Measurements from ENCODE around the gene TCF21. TPM values are rescaled to one million over a fixed set of nuclear protein-coding genes. Genes with fewer than 3 reads are reported as not detected.

TCF21 gene
- total RNA-seq, 1 experiment from 2014 or later = not detected

DNA sequence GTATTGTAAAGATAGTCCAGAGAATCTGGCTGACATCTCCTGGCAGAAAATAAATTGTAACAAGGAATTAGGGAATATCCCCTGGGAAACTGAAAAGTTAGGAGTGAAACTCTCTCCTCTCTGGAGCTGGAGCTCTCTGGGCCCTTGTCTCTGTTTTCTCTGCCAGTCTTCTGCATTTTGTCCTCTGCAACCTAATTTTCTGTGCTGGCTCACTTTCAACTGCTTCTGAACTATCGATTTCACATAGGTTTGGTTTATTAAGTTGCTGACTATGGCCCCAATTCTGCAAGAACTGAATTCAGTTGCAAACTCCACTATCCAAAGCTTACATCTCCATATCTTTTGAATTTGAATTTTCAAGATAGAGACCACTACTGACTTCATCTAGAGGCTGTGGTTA, 9.3 kb downstream of the TCF21 start:
- no peak overlapping the region for H3K4me3 ChIP-seq (ENCODE audit: low read length)
- no peaks in the 10 kb centered on the region for H3K4me1 ChIP-seq (ENCODE audit: low read length)
- H3K36me3 ChIP-seq (ENCODE audit: insufficient read depth, low read length) = no peaks in the 10 kb centered on the region
- H3K9ac ChIP-seq (ENCODE audit: low read length) = no peak overlapping the region
- no peaks in the 10 kb centered on the region for H3K79me2 ChIP-seq (ENCODE audit: low read length)
- no peak overlapping the region for H2AFZ ChIP-seq (ENCODE audit: low read length)
- no peak overlapping the region for H3K27ac ChIP-seq (ENCODE audit: low read length)
- no peaks in the 10 kb centered on the region for H3K9me2 ChIP-seq (replicated peaks; ENCODE audit: insufficient read depth, low read length)
- H3K27me3 ChIP-seq (ENCODE audit: low read length) = no peaks in the 10 kb centered on the region
- H4K20me1 ChIP-seq (ENCODE audit: insufficient read depth, low read depth, low read length) = no peaks in the 10 kb centered on the region
- no peak for DNase-seq
- H3K4me2 ChIP-seq (ENCODE audit: low read depth, low read length, poor library complexity, severe bottlenecking) = no peak overlapping the region
- H3K9me3 ChIP-seq (ENCODE audit: low read length) = no peaks in the 10 kb centered on the region

DNA sequence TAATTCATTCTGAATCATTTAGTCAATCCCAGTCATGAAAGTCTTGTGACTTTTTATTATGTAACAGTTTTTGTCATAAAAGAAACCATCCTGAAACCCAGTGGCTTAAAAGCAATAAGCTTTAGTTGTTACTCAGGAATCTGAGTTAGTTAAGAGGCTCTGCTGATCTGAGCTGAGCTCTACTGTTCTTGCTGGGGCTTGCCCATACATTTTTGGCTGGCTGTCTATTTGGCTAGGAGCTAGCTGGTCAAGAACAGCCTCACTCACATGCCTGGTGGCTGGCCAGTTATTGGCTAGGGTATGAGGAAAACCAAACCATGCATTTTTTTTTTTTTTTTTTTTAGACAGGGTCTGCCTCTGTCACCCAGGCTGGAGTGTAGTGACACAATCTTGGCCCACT, 10.6 kb downstream of the TCF21 start:
- DNase-seq = no peak
- H2AFZ ChIP-seq (ENCODE audit: low read length) = no peak overlapping the region
- no peaks in the 10 kb centered on the region for H3K9me3 ChIP-seq (ENCODE audit: low read length)
- H3K4me2 ChIP-seq (ENCODE audit: low read depth, low read length, poor library complexity, severe bottlenecking) = no peak overlapping the region
- H3K9me2 ChIP-seq (replicated peaks; ENCODE audit: insufficient read depth, low read length) = no peaks in the 10 kb centered on the region
- no peak overlapping the region for H3K9ac ChIP-seq (ENCODE audit: low read length)
- no peaks in the 10 kb centered on the region for H3K79me2 ChIP-seq (ENCODE audit: low read length)
- no peak overlapping the region for H3K4me3 ChIP-seq (ENCODE audit: low read length)
- no peaks in the 10 kb centered on the region for H3K36me3 ChIP-seq (ENCODE audit: insufficient read depth, low read length)
- H4K20me1 ChIP-seq (ENCODE audit: insufficient read depth, low read depth, low read length) = no peaks in the 10 kb centered on the region
- no peak overlapping the region for H3K27ac ChIP-seq (ENCODE audit: low read length)
- H3K4me1 ChIP-seq (ENCODE audit: low read length) = no peaks in the 10 kb centered on the region
- H3K27me3 ChIP-seq (ENCODE audit: low read length) = no peaks in the 10 kb centered on the region

- Histone ChIP-seq H4K20me1 (ENCODE audit: insufficient read depth, low read depth, low read length) (no peaks in the 10 kb centered on the region), H3K27me3 (ENCODE audit: low read length) (no peaks in the 10 kb centered on the region), H3K27ac (ENCODE audit: low read length) (no peak overlapping the region), H3K36me3 (ENCODE audit: insufficient read depth, low read length) (no peaks in the 10 kb centered on the region), H3K79me2 (ENCODE audit: low read length) (no peaks in the 10 kb centered on the region), H2AFZ (ENCODE audit: low read length) (no peak overlapping the region), H3K4me3 (ENCODE audit: low read length) (no peak overlapping the region), H3K4me2 (ENCODE audit: low read depth, low read length, poor library complexity, severe bottlenecking) (no peak overlapping the region), H3K9me2 (replicated peaks; ENCODE audit: insufficient read depth, low read length) (no peaks in the 10 kb centered on the region), H3K9me3 (ENCODE audit: low read length) (no peaks in the 10 kb centered on the region), H3K4me1 (ENCODE audit: low read length) (no peaks in the 10 kb centered on the region), H3K9ac (ENCODE audit: low read length) (no peak overlapping the region)
- no peak for DNase-seq
Observed at GRCh38 chr6:133903855-133904254, 14.9 kb downstream of the TCF21 start.

GRCh38 chr6:133906050-133906449, 17.1 kb downstream of the TCF21 start:
- Histone ChIP-seq H3K36me3 (ENCODE audit: insufficient read depth, low read length) (no peaks in the 10 kb centered on the region), H3K79me2 (ENCODE audit: low read length) (no peaks in the 10 kb centered on the region), H3K9me2 (replicated peaks; ENCODE audit: insufficient read depth, low read length) (no peaks in the 10 kb centered on the region), H2AFZ (ENCODE audit: low read length) (no peak overlapping the region), H3K9me3 (ENCODE audit: low read length) (no peaks in the 10 kb centered on the region), H3K4me2 (ENCODE audit: low read depth, low read length, poor library complexity, severe bottlenecking) (no peak overlapping the region), H4K20me1 (ENCODE audit: insufficient read depth, low read depth, low read length) (no peaks in the 10 kb centered on the region), H3K4me3 (ENCODE audit: low read length) (no peak overlapping the region), H3K4me1 (ENCODE audit: low read length) (no peaks in the 10 kb centered on the region), H3K9ac (ENCODE audit: low read length) (no peak overlapping the region), H3K27me3 (ENCODE audit: low read length) (no peaks in the 10 kb centered on the region), H3K27ac (ENCODE audit: low read length) (no peak overlapping the region)
- no peak for DNase-seq

DNA sequence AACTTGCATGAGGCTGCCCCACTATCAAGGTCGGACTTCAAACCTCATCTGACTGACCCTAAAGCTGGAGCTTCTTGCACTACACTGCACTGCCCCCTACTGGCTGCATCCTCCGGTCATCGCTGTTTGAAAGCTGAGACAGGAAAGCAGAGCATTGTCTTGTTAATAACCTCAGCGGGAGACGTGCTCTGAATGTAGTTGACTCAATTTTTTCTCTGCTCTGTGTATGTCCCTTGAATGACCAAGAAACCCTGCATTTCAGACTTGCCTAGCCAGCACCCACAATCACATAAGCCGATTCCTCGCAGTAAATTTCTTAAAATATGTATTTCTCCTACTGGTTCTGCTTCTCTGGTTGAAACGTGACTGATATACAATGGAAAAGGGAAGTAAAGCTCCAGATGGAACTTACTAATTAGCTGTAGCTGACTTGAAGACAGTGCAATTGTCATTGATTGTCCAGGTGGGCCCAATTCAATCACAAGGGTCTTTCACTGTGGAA, 27.8 kb downstream of the TCF21 start:
- Histone ChIP-seq H3K27me3 (ENCODE audit: low read length) (no peaks in the 10 kb centered on the region; the same call in 1 of the 2 replicates), H3K9me2 (replicated peaks; ENCODE audit: insufficient read depth, low read length) (no peaks in the 10 kb centered on the region), H3K27ac (ENCODE audit: low read length) (no peak overlapping the region), H2AFZ (ENCODE audit: low read length) (peak overlapping the region; percentile 44; the same call in 1 of the 2 replicates), H3K79me2 (ENCODE audit: low read length) (no peaks in the 10 kb centered on the region), H3K4me1 (ENCODE audit: low read length) (peaks cover 8% of the 10 kb centered on the region), H3K36me3 (ENCODE audit: insufficient read depth, low read length) (no peaks in the 10 kb centered on the region), H3K4me3 (ENCODE audit: low read length) (no peak overlapping the region), H4K20me1 (ENCODE audit: insufficient read depth, low read depth, low read length) (no peaks in the 10 kb centered on the region), H3K4me2 (ENCODE audit: low read depth, low read length, poor library complexity, severe bottlenecking) (peak overlapping the region; percentile 43), H3K9ac (ENCODE audit: low read length) (no peak overlapping the region), H3K9me3 (ENCODE audit: low read length) (no peaks in the 10 kb centered on the region)
- DNase-seq = peak; percentile 92

GRCh38 chr6:133917781-133918180, 28.9 kb downstream of the TCF21 start:
- H3K9me2 ChIP-seq (replicated peaks; ENCODE audit: insufficient read depth, low read length) = no peaks in the 10 kb centered on the region
- H3K36me3 ChIP-seq (ENCODE audit: insufficient read depth, low read length) = no peaks in the 10 kb centered on the region
- no peaks in the 10 kb centered on the region for H4K20me1 ChIP-seq (ENCODE audit: insufficient read depth, low read depth, low read length)
- no peaks in the 10 kb centered on the region; the same call in 1 of the 2 replicates for H3K27me3 ChIP-seq (ENCODE audit: low read length)
- H3K4me3 ChIP-seq (ENCODE audit: low read length) = no peak overlapping the region
- peaks cover 5% of the 10 kb centered on the region for H3K4me1 ChIP-seq (ENCODE audit: low read length)
- H3K27ac ChIP-seq (ENCODE audit: low read length) = no peak overlapping the region
- H3K4me2 ChIP-seq (ENCODE audit: low read depth, low read length, poor library complexity, severe bottlenecking) = no peak overlapping the region
- H3K9ac ChIP-seq (ENCODE audit: low read length) = no peak overlapping the region
- H3K79me2 ChIP-seq (ENCODE audit: low read length) = no peaks in the 10 kb centered on the region
- no peak overlapping the region for H2AFZ ChIP-seq (ENCODE audit: low read length)
- DNase-seq = no peak
- H3K9me3 ChIP-seq (ENCODE audit: low read length) = no peaks in the 10 kb centered on the region

- no peak overlapping the region for H3K9ac ChIP-seq (ENCODE audit: low read length)
- H3K9me3 ChIP-seq (ENCODE audit: low read length) = no peaks in the 10 kb centered on the region
- no peak overlapping the region for H2AFZ ChIP-seq (ENCODE audit: low read length)
- H3K4me2 ChIP-seq (ENCODE audit: low read depth, low read length, poor library complexity, severe bottlenecking) = no peak overlapping the region
- H3K79me2 ChIP-seq (ENCODE audit: low read length) = no peaks in the 10 kb centered on the region
- H3K36me3 ChIP-seq (ENCODE audit: insufficient read depth, low read length) = no peaks in the 10 kb centered on the region
- peaks cover 5% of the 10 kb centered on the region for H3K4me1 ChIP-seq (ENCODE audit: low read length)
- no peaks in the 10 kb centered on the region for H4K20me1 ChIP-seq (ENCODE audit: insufficient read depth, low read depth, low read length)
- DNase-seq = no peak
- H3K27me3 ChIP-seq (ENCODE audit: low read length) = no peaks in the 10 kb centered on the region; the same call in 1 of the 2 replicates
- no peaks in the 10 kb centered on the region for H3K9me2 ChIP-seq (replicated peaks; ENCODE audit: insufficient read depth, low read length)
- no peak overlapping the region for H3K4me3 ChIP-seq (ENCODE audit: low read length)
- H3K27ac ChIP-seq (ENCODE audit: low read length) = no peak overlapping the region
Observed at GRCh38 chr6:133918208-133918930, 29.5 kb downstream of the TCF21 start.

DNA sequence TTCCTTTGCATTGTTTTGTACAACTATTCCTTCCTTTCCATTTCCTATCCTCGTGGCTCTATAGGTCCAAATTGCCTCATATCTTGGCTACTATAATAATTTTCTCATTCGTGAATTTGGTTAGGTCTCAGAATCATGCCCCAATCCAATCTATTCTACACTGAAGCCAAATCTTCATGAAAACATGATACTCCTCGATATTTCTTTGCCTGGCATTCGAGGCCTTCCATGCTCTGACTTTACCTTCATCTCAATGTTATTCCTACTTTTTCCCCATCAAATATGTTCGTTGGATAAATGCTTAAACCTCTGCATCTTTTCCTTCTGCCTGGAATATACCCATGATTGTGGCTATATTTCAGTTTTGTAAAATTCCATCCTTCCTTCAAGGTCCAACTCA, 30.4 kb downstream of the TCF21 start:
- Histone ChIP-seq H3K27ac (ENCODE audit: low read length) (no peak overlapping the region), H3K79me2 (ENCODE audit: low read length) (no peaks in the 10 kb centered on the region), H4K20me1 (ENCODE audit: insufficient read depth, low read depth, low read length) (no peaks in the 10 kb centered on the region), H3K4me2 (ENCODE audit: low read depth, low read length, poor library complexity, severe bottlenecking) (no peak overlapping the region), H3K9me3 (ENCODE audit: low read length) (no peaks in the 10 kb centered on the region), H2AFZ (ENCODE audit: low read length) (no peak overlapping the region), H3K4me3 (ENCODE audit: low read length) (no peak overlapping the region), H3K27me3 (ENCODE audit: low read length) (no peaks in the 10 kb centered on the region; the same call in 1 of the 2 replicates), H3K36me3 (ENCODE audit: insufficient read depth, low read length) (no peaks in the 10 kb centered on the region), H3K4me1 (ENCODE audit: low read length) (peaks cover 5% of the 10 kb centered on the region), H3K9ac (ENCODE audit: low read length) (no peak overlapping the region), H3K9me2 (replicated peaks; ENCODE audit: insufficient read depth, low read length) (no peaks in the 10 kb centered on the region)
- no peak for DNase-seq
